Caco-2 (cell line): ENCODE results near the gene WIPF2. TPM values are rescaled to one million over a fixed set of nuclear protein-coding genes. Genes with fewer than 3 reads are reported as not detected.

Source experiments
- BruUV-seq: library from RNA; stranded (reverse); fragments of 400-500 nt; replicated peaks from 2 replicates; lab custom pipeline; 2021; lab: Mats Ljungman, UMichigan
- CTCF ChIA-PET: fragments of 300-600 bp; sonication (Branson Sonifier 250); formaldehyde crosslinking; loops from one replicate; lab custom pipeline; 2022; ENCODE audit warnings: antibody characterized with exemption; lab: Charles Lee
- POLR2A ChIA-PET: fragments of 300-600 bp; sonication (Branson Sonifier 250); formaldehyde crosslinking; loops from one replicate; lab custom pipeline; 2022; ENCODE audit warnings: antibody characterized with exemption; lab: Charles Lee
- DNase-seq, 2 experiments: peaks; one replicate each; pipeline versions ENCODE4 v3.0.0 to v3.0.0-alpha.2; 2020 to 2022
- H3K27me3 ChIP-seq: replicated peaks from 2 replicates; pipeline ENCODE4 v1.6.0; 2011; ENCODE audit warnings: low read length; ENCODE audit not compliant: control insufficient read depth, insufficient read depth
- H3K36me3 ChIP-seq: 2 replicates; pipeline ENCODE4 v1.5.1; 2011; ENCODE audit warnings: low read length; ENCODE audit not compliant: control insufficient read depth, insufficient read depth
- H3K4me1 ChIP-seq: fragments of 250-450 bp; sonication (Bioruptor Pico); 2 replicates; pipeline ENCODE4 v1.5.1; 2020; ENCODE audit warnings: mild to moderate bottlenecking
- H3K4me3 ChIP-seq: 2 replicates; pipeline ENCODE4 v1.5.1; 2011; ENCODE audit warnings: low read depth, mild to moderate bottlenecking, control low read depth, low read length
- H3K9me3 ChIP-seq: fragments of 250-450 bp; sonication (Bioruptor Pico); 2 replicates; pipeline ENCODE4 v1.5.1; 2020; ENCODE audit warnings: mild to moderate bottlenecking, moderate library complexity
- H3K27ac Mint-ChIP-seq: one replicate; pipeline ENCODE4 v1.8.0; 2022; ENCODE audit warnings: mixed read lengths; ENCODE audit not compliant: unreplicated experiment
- H3K27me3 Mint-ChIP-seq: one replicate; pipeline ENCODE4 v1.8.0; 2022; ENCODE audit warnings: mixed read lengths; ENCODE audit not compliant: insufficient read depth, unreplicated experiment
- H3K36me3 Mint-ChIP-seq: one replicate; pipeline ENCODE4 v1.8.0; 2022; ENCODE audit warnings: mild to moderate bottlenecking, mixed read lengths; ENCODE audit not compliant: insufficient read depth, unreplicated experiment
- H3K4me1 Mint-ChIP-seq: one replicate; pipeline ENCODE4 v1.8.0; 2022; ENCODE audit warnings: low read depth, mixed read lengths; ENCODE audit not compliant: unreplicated experiment
- H3K4me3 Mint-ChIP-seq: one replicate; pipeline ENCODE4 v1.8.0; 2022; ENCODE audit warnings: mild to moderate bottlenecking, moderate library complexity, mixed read lengths; ENCODE audit not compliant: unreplicated experiment
- H3K9me3 Mint-ChIP-seq: one replicate; pipeline ENCODE4 v1.8.0; 2022; ENCODE audit warnings: mixed read lengths; ENCODE audit not compliant: unreplicated experiment
- intact Hi-C: fragments of 100-400 bp; cut with micrococcal nuclease; formaldehyde crosslinking; loops from one replicate; pipeline ENCODE4 v1.10.0; 2022; ENCODE audit not compliant: unreplicated experiment
- total RNA-seq: library from RNA; stranded (reverse); gene quantifications from 2 replicates; pipeline ENCODE4 v1.2.3, GENCODE V29; 2022
- TF ChIP-seq, protein P1 (sequence below), 2 experiments: fragments of 200-600 bp in 1 of 2; IDR thresholded peaks; 1 replicate in 1 of 2; 2 replicates in 1 of 2; pipeline versions ENCODE4 v1.5.1 to v1.8.0; 2011 to 2022; ENCODE audit warnings: antibody characterized with exemption in 1 of 2, control low read depth in 1 of 2, inconsistent platforms in 1 of 2, low read depth in 1 of 2, low read length in 1 of 2, mild to moderate bottlenecking in 1 of 2, moderate library complexity in 1 of 2; ENCODE audit not compliant: insufficient read depth in 1 of 2, severe bottlenecking in 1 of 2, unreplicated experiment in 1 of 2

The WIPF2 gene
- total RNA-seq, 1 experiment from 2014 or later = 33.4 TPM

- H3K4me1 ChIP-seq = no peaks in the 10 kb centered on the region
- Mint-ChIP-seq H3K27me3 (no peaks in the 10 kb centered on the region), H3K4me3 (no peak overlapping the region), H3K9me3 (no peaks in the 10 kb centered on the region), H3K36me3 (peaks cover 7% of the 10 kb centered on the region), H3K4me1 (no peaks in the 10 kb centered on the region), H3K27ac (no peak overlapping the region)
- ChIA-PET POLR2A (no interaction called here), CTCF (no interaction called here)
- TF ChIP-seq, protein P1, sequence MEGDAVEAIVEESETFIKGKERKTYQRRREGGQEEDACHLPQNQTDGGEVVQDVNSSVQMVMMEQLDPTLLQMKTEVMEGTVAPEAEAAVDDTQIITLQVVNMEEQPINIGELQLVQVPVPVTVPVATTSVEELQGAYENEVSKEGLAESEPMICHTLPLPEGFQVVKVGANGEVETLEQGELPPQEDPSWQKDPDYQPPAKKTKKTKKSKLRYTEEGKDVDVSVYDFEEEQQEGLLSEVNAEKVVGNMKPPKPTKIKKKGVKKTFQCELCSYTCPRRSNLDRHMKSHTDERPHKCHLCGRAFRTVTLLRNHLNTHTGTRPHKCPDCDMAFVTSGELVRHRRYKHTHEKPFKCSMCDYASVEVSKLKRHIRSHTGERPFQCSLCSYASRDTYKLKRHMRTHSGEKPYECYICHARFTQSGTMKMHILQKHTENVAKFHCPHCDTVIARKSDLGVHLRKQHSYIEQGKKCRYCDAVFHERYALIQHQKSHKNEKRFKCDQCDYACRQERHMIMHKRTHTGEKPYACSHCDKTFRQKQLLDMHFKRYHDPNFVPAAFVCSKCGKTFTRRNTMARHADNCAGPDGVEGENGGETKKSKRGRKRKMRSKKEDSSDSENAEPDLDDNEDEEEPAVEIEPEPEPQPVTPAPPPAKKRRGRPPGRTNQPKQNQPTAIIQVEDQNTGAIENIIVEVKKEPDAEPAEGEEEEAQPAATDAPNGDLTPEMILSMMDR (IDR thresholded peaks at IDR 0.05; ENCODE audit: insufficient read depth in 1 of 2, low read depth in 1 of 2, low read length in 1 of 2, severe bottlenecking in 1 of 2, unreplicated experiment in 1 of 2) = no peak
- DNase-seq = no peak
- H3K27me3 ChIP-seq = no peaks in the 10 kb centered on the region
- no peak overlapping the region for H3K4me3 ChIP-seq
- intact Hi-C loops = no loop called here
- no TSS peak for BruUV-seq
- no peaks in the 10 kb centered on the region for H3K9me3 ChIP-seq
- H3K36me3 ChIP-seq = no peaks in the 10 kb centered on the region; the same call in 1 of the 2 replicates
Measured at GRCh38 chr17:40242774-40243173, 23.7 kb downstream of the WIPF2 start.

DNA sequence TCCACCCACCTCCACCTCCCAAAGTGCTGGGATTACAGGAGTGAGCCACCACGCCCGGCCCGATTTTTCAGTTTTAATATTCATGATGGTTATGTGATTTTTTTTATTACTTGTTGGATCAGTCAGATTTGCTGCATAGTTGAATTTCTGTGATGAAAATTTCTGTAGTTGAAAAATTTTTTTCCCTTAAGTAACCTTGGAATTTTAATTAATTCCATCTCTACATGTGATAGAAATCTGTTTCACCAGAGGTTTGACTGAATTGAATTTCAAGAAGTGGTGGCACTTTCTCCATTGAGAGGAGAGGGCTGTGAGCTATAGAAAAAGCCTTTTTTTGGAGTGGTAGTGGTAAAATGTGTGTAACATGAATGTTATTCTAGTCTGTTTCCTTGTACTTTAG, 24.7 kb downstream of the WIPF2 start:
- TF ChIP-seq, protein P1 (IDR thresholded peaks at IDR 0.05; ENCODE audit: insufficient read depth in 1 of 2, low read depth in 1 of 2, low read length in 1 of 2, severe bottlenecking in 1 of 2, unreplicated experiment in 1 of 2) = no peak
- DNase-seq = no peak
- no peaks in the 10 kb centered on the region for H3K9me3 ChIP-seq
- CTCF ChIA-PET = interaction anchor here (0.6 kb wide), 1 partner anchor 114 kb away, joined by 3 read pairs; no protein-coding TSS in a partner anchor
- intact Hi-C loops = no loop called here
- H3K36me3 ChIP-seq = no peaks in the 10 kb centered on the region; the same call in 1 of the 2 replicates
- 0 out of 2 replicates have a peak, but pooled peaks cover 6% of the 10 kb centered on the region for H3K4me1 ChIP-seq
- H3K4me3 ChIP-seq = no peak overlapping the region
- no peaks in the 10 kb centered on the region for H3K4me1 Mint-ChIP-seq
- no peak overlapping the region for H3K27ac Mint-ChIP-seq
- H3K9me3 Mint-ChIP-seq = no peaks in the 10 kb centered on the region
- no TSS peak for BruUV-seq
- H3K4me3 Mint-ChIP-seq = no peak overlapping the region
- POLR2A ChIA-PET = no interaction called here
- H3K27me3 ChIP-seq = no peaks in the 10 kb centered on the region
- peaks cover 4% of the 10 kb centered on the region for H3K36me3 Mint-ChIP-seq
- H3K27me3 Mint-ChIP-seq = no peaks in the 10 kb centered on the region

- DNase-seq = no peak
- Mint-ChIP-seq H3K4me3 (no peak overlapping the region), H3K4me1 (no peaks in the 10 kb centered on the region), H3K27me3 (no peaks in the 10 kb centered on the region), H3K27ac (no peak overlapping the region), H3K9me3 (no peaks in the 10 kb centered on the region), H3K36me3 (peaks cover 6% of the 10 kb centered on the region)
- no peaks in the 10 kb centered on the region for H3K9me3 ChIP-seq
- no peaks in the 10 kb centered on the region; the same call in 1 of the 2 replicates for H3K36me3 ChIP-seq
- BruUV-seq = no TSS peak
- no peak overlapping the region for H3K4me3 ChIP-seq
- 0 out of 2 replicates have a peak, but pooled peaks cover 7% of the 10 kb centered on the region for H3K4me1 ChIP-seq
- no peaks in the 10 kb centered on the region for H3K27me3 ChIP-seq
- TF ChIP-seq, protein P1 (IDR thresholded peaks at IDR 0.05; ENCODE audit: insufficient read depth in 1 of 2, low read depth in 1 of 2, low read length in 1 of 2, severe bottlenecking in 1 of 2, unreplicated experiment in 1 of 2) = no peak
- intact Hi-C loops = no loop called here
- CTCF ChIA-PET = interaction anchor here (0.6 to 1.1 kb wide), 3 partner anchors 114 to 1418 kb away, joined by 3 to 4 read pairs (median 3); no protein-coding TSS in a partner anchor
- POLR2A ChIA-PET = no interaction called here
Measured at GRCh38 chr17:40244255-40244654, 25.2 kb downstream of the WIPF2 start.
